NCI-H187 treated with DMSO at 0.1 percent for 48 hours (cell line): ENCODE results near the gene MAD2L2.

Experiments used
- DNase-seq: peaks from one replicate; lab custom pipeline; 2025; lab: John Stamatoyannopoulos, UW

Gene MAD2L2

DNA sequence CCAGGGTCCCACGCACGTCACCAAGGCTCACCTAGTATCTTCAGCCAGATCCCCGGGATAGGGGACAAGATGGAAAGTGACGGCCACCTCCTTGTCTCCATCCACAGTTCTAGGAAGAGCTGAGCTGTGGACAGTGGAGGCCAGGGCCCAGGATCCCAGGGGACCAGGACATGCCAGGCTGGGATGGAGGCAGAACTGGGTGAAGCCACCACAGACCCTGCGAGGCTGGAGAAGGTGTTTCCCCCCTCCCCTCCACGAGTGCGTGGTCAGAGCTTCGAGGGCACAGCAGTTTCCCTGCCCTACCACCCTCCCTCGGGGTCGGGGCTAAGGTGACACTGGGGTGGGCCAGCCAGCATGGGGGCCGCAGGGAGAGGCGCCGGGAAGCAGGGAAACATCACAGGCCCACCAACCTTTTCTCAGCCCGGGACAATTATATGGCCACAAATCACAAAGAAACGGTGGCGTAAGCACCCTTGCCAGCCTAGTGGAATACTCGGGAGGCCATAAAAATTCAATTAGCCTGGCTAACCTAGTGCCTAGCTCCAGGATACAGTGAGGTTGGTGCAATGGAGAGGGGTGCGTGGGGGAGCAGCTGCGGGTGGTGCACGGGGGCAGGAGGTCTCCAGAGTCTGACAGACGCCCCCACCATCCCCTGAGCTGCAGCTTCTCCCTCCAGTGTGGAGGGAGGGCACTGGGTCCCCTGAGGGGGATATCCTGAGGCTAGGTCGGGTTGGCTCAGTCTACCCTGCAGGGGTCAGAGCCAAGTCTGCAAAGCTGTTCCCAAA is 23.9 kb upstream of the MAD2L2 start:
- DNase-seq: no peak

DNA sequence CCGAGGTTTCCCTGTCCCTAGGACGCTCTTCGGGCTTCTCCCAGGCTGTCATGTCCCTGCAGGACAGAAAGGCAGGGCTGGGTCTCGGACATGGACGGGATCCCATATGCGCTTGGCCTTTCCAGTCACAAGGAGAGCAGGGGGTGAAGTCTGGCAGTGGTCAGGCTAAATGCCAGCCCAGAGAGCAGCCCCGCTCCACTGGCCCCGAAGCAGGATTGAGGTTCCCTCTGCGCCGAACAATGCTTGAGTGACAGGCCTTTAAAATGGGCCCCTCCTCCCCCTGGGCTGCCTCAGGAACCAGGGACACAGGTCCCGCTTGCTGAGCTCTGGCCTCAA is 23.2 kb upstream of the MAD2L2 start:
- DNase-seq: no peak

DNA sequence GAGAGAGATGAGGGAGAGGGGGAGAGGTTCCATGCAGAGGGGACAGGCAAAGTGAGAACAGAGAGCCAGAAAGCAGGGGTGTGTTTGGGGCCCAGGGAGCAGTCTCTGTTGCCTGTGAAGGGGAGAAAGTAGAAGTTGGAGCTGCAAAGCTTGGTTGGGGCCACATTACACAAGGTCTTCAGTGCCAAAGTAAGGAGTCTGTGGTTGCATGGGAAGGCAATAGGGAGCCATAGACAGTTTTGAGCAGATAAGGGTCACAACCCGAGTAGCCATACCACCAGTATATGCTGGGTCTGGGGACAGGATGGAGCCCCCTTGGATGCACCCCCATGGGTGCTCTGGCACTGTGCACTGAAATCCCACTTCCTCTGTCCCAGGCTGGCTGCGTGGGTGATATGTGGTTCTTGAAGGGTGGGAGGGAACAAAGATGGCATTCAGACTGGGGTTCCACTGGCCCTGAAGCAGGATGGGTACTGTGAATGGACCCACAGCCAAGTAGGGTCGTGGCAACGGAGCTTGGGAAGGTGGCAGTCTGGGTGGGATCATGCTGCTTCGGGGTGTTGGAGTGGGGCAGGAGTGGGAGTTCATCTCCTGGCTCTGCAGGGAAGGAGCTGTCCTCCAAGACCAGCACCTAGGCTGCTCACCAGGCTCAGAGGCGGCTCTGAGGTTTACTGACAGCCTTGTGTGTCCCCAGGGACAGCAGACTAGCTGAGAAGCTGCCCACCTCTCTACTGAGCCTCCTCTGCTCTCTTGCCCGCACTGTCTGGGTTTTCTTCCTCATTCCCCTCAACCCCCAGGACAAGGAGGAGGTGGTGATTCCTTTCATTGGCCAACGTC is 22.6 kb upstream of the MAD2L2 start:
- no peak for DNase-seq

DNA sequence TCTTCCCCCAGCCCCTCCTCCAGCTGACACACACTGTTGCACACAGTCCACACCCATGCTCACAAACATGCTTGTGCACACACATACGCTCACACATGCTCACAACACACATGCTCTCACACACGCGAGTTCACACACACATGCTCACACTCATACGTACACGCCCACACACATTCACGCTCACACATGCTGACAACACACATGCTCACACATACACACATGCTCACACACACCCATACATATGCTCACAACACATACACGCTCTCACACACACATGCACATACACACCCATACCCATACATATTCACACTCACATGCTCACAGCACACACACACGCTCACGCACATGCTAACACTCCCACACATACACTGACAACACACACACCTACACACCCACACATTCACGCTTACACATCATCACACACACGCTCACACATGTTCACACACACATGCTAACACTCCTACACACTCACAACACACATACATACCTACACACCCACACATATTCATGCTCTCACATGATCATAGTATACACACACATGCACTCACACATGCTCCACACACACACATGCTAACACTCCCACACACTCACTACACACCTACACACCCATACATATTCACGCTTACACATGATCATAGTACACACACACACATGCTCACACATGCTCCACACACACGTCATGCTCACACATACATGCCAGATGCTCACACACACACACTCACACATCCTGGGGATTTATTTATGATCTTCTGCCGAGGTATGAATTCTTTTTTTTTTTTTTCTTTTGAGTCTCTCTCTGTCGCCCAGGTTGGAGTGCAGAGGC is 21.2 kb upstream of the MAD2L2 start:
- no peak for DNase-seq

DNA sequence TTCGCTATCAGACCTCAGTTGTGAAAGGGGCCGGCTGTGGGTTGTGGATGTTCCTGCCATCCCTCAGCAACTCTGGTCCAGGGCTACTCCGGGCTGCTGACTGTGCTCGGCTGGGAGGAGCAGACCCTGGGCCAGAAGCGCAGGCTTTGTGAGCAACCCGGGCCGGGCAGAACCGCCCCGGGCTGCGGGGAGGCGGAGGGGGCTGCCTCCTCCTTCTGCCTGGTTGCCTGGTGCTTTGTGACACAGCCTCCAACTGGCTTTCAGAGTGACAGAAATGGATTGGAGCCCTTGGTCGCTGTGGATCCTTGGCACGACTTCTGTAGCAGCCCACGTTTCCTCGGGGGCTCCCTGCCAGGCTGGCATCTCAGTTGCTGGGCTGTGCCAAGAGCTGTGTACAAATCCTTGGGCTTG is 20.6 kb upstream of the MAD2L2 start:
- DNase-seq: no peak

DNA sequence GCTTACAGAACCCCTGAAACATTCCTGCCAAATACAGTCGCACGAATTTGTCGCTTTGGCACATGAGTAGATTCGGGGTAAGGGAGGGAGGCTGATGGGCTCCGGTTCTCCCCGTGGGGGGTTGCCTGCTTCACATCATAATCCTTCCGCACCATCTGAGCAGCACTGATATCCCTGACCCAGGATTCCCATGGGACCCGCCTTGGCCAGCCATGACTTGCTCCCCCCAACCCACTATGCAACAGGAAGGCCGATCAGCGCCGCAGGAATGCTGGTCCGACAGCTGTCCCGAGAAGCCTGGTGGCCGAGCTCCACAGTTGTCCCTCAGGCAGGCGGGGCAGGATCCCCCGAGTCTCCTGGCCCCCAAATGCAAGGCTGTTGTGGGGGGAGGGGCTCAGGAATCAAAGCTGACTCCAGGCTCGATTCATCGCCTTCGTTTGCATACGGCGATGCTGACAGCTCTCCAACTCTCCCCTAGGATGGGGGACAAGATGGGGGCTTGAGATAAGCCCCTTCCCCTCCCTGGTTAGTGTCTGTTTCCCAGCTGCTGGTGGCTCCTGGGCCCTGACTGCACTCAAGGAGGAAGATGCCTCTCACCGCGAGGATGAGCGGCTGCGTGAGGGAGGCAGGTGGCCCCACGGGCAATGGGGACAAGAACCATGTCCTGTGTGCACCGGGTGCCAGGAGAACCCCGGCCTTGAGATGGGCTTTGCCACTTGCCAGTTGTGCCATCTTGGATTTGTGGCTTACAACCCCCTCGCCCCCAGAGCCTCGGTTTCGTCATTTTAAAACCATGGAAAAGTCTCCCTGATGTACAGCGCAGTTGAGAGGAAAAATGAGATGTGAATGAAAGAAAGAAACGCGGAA is 19.9 kb upstream of the MAD2L2 start:
- DNase-seq: no peak

DNA sequence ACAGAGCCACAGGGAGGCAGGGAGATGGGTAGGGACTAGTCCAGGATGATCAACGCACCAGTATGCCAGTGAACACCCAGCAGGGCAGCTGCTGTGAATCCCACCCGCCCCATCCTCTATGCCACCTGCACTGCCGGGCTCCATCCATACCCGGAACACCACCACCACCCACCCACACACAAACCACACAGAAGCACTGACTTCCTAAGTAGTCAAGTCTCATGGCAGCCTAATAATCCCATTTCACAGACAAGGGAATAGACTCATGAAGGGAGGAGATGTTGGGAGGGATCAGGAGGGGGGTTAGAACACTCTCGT is 16.9 kb upstream of the MAD2L2 start:
- DNase-seq: no peak

DNA sequence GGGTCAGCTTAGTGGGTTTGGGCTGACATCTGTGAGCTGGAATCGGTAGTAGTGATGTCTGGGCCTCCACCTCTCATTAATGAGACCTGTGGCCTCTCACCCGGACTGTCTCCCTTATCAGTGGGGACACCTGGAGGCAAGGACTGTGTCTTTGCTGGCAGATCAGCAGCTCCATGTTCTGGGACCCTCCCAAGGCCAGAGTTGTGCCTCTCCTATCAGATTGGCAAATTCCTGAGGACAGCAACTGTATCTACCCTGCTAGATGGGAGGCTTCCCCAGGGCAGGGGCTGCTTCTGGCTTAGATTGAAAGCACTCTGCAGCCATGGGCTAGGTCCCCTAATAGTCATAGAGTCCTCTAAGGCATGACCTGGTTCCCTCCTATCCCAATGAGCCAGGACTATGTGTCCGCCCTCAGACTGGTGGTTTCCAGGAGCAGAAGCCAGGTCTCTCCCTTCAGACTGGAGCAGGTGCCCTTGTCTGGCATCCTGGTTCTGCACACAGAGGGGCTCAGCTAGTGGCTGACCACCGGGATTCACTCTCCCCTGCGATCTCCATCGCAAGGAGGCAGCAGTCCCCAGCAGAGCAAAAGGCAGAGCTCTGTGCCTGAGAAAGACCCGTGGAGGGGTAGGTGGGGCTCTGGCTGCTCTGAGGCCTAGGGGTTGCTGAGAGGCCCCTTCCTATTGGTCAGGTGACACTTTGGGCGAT is 16.4 kb upstream of the MAD2L2 start:
- DNase-seq: no peak

DNA sequence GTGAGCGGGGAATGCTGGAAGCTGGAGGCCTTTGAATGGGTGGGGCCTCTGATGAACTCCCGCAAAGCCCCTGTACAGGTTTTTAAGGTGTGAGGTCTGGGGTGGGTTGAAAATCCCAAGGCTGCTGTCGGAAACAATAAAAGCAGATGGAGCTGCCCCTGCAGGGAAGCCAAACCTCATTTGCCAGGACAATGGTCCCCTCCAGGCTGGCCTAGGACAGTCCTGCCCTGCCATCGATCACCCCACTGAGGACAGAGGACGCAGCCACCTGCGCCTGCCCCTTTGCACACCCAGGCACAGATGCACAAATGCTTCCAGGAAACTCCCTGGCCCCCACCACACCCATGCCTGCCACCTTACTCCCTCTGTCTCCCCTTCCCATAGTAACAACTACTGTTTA is 14.9 kb upstream of the MAD2L2 start:
- DNase-seq: no peak

DNA sequence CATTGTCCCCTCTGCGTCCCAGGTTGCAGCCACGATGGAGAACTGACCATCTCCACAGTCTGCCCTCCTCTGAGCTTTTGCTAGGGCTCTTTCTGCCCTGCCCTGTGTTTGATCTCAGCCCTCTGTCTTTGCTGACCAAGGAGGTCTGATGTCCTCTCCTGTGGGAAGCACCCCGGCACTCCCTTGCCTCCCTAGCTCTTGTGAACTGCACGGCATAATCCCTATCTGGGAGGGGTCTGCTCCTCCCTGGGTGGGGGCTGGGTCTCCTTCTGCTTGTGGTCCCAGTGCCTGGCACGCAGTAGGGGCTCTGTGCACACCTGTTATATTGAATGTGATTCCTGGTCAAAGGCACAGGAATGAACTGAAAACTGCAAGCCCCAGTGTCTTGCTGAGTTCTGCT is 13.0 kb upstream of the MAD2L2 start:
- no peak for DNase-seq

DNA sequence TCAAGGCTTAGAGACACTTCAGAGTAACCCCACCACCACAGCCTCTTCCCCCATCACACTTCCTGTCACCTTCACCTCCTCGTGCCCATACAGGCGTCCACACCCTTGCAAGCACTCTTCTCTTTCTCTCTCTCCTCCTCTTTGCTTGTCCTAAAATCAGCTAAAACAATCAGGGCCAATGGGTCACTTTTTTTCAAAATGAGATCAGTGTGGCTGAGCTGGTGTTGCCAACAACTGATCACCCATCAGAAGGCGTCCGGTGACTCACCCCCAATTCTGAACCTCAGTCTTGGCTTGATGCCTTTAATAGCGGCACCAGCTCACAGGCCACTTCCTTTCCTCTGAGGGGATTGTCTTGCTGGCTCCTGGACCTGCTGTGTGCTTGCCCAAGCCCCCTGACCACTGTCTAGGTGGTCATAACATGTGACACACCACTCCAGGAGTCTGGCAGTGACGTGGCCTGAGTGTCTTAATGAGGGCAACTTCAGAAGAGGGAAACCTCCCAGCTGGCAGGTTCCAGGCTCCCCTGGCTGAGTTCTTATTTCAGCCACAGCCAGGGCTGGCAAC is 12.2 kb upstream of the MAD2L2 start:
- no peak for DNase-seq

DNA sequence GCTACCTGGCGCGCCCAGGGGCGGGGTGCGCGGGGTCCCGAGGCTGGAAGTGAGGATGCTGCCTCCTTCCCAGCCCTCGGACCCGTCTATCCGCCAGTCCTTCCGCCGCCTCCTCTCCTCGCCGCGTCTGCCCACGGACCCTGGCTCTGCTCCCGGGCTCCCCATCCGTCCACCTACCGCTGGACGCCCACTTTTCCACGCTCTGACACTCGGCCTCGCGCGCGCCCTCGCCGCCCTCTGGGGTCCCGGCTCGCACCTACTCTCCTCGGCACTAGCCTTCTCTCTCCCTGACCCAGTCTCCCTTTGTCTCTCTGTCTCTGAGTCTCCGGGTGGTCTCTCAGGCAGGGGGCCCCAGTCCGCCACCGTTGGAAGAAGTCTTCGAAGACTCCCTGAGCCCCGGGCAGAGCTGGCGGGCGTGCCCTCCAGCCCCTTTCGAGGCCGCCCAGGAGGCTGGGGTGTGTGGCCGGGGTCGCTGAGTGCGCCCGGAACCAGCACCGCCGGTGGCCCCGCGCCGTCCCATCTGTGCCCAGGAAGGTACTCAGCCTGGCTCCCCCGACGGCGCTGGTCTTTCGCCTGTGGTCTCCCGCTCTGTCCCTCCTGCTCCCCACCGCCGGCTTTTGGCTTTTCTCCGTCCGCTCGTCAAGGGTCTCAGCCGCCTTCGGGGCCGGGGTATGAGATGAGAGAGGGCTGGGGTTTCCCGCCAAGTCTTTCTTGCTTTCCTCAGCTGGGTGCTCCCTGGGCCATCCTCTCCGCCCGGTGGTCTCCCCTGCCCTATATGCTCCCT is 11.2 kb upstream of the MAD2L2 start:
- DNase-seq: no peak

DNA sequence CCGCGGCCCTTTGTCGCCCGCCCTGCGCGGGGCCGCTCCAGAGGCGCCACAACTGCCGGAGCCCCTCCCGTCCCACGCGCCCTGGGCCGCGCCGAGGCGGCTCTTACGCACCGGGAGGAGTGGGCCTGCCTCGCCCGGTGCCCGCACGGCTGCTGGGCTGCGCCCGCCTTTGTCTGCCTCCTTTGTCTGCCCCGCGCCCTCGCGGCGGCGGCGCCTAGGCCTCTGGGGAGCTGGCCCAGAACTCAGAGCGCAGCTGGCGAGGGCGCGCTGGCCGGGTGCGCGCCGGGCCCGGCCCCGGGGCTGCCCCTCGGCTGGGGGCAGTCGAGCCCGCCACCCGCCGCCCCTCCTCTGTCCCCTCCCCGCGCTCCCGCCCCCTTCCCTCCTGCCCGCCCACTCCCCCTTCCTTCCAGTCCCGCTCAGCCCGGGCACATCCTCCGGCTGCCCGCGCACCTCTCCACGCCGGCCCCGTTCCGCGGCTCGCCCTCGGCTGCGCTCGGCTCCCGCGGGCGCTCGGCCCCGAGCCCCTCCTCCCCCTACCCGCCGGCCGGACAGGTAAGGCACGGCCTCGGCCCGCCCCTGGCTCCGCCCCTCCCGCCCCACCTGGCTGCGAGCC is 10.5 kb upstream of the MAD2L2 start, which contains the start of gene DRAXIN:
DRAXIN (plus strand) TSS at position 409 of the 613 bp plus-strand sequence. CDS start 14,549 bp downstream, outside the sequence.
- no peak for DNase-seq

DNA sequence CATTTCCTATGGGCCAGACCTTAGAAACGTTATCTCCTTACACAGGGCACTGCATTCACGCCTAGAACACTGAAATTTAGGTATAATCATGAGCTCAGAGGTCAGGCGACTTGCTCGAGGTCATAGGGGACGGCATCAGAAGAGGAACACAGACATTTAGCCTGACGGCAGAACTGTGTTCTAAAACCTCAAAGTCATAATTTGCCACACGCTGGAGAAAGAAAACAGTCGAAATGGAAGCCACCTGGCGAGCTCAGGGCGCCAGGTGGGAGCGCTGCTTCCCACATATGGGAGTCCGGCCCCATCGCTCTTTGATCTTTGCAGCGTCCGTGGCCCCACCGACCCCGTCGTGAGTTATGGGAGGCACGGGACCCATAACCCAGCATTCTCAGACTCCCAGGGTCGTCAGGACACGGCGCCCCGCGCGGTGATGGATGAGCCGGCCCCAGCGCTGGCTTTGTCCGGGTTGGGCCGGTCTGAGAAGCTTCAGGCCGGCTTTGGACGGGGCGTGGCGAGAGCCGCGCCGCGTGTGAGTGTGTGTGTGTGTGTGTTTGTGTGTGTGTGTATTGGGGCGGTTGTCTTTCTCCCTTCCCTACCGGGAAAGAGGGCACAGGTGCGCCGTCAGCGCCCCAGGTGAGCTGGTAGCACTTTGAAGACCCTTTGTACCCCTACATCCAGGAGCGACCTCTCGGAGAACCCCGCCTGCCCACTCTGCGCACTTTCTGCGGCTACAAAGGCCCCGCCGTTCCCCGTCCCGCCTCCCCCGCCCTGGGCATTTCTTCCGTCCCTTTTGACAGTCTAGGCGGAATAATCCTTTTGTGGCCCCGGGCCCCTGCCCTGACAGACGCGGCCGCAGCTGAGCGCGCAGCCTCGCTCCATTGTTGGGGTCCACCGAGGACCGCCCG is 9.7 kb upstream of the MAD2L2 start:
- no peak for DNase-seq

DNA sequence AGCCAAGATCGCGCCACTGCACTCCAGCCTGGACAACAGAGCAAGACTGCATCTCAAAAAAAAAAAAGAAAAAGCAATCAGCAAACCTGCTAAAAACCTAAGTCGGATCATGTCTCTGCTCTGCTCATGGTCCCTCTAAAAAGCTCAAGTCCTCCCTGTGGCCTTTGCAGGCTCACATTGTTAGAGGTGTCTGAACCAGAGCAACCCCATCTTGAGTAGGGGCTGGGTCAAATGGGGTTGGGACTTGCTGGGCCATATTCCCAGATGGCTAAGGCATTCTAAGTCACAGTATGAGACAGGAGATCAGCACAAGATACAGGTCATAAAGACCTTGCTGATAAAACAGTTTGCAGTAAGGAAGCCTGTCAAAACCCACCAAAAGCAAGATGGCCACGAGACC is 7.6 kb upstream of the MAD2L2 start:
- DNase-seq: no peak

DNA sequence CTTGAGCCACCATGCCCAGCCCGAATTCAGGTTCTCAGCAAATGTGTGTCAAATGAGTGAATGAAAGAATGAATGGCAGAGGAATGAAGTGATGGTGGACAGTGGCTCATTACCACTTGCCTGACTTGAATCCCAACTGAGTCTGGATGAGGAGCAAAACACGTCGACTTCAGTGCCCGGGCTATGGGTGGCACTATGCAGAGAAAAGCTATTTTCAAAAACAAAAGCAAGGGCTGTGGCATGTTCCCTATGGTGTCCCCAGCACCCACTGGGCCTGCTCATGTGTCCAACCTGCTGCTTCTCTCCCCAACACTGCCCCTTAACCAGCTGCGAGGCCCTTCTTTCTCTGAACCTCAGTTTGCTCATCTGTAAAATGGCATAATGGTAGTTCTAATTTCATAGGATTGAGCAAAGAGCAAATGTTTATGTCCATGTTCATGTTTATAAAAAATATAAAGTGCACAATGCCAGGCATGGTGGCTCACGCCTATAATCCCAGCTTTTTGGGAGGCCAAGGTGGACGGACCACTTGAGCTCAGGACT is 4.3 kb upstream of the MAD2L2 start:
- DNase-seq: no peak

DNA sequence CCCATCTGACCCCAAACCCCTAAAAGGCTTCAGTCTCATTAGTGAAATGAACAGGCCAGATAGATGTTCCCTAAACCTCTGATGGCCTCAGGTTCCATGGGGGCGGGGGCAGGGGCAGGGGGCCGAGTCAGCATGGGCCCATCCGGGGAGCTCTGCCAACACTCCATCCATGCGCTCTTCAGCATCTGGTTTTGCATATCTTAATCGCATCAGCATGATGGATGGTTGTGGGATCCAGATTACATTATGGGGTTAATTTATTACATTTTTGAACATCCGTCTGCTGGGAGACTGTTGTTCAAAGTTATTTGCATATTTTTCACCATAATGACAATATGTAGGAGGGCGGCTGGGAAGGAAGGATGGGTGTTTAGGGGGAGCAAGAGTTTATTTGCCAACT is 3.1 kb upstream of the MAD2L2 start:
- DNase-seq: no peak

DNA sequence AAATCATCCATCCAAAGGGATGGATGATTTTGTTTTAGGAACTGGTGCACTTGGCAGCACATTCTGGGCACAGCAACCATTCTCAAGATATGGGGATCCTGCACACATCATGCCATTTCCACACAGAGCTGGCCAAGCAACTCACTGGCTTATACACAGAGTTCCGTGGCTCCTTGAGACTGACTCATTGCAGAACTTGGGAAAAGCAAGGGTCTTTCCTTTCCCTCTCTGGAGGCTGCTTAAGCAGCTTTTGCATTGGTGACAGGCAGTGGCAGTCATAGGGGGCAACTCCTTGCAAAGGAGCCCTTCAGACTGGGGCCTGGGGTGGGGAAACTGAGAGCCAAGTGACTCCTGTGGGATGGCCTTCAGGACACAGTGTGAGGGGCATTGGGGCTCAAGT is 1.9 kb upstream of the MAD2L2 start:
- no peak for DNase-seq
